ENCODE measurements around the gene ABHD2. TPM values are rescaled to one million over a fixed set of nuclear protein-coding genes. Genes with fewer than 3 reads are reported as not detected.

Gene ABHD2
- 22.6 and 39.0 TPM in 2 replicates for total RNA-seq

GRCh38 chr15:89087830-89088604 is at the start of gene ABHD2:
TSS of gene ABHD2 (plus strand) at chr15:89088456. CDS start at chr15:89116328, 27,872 bp downstream.

DNA sequence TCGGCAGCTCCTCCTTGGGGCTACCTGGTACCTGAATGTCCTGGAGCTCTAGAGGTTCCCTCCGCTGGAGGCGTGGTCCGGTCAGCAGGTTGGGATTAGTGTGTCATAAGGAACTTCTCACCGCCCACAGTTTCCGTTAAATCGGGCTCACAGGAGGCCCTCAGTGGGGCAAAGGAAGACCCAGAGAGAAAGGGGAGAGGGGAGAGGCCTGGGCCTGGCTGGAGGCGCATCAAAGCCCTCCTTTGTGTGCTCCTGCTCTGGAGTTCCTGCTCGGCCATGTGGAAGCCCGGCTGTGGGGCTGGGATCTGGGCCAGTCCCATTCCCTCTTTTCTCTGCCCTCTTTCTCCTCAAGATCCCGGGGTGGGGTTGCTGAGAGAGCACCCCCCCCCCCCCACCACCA is 133.3 kb downstream of the ABHD2 start, which contains the start of gene RLBP1:
Gene RLBP1, minus strand, starts transcription at position 37 of the 400 bp plus-strand sequence. CDS start 2,604 bp downstream, outside the sequence.

DNA sequence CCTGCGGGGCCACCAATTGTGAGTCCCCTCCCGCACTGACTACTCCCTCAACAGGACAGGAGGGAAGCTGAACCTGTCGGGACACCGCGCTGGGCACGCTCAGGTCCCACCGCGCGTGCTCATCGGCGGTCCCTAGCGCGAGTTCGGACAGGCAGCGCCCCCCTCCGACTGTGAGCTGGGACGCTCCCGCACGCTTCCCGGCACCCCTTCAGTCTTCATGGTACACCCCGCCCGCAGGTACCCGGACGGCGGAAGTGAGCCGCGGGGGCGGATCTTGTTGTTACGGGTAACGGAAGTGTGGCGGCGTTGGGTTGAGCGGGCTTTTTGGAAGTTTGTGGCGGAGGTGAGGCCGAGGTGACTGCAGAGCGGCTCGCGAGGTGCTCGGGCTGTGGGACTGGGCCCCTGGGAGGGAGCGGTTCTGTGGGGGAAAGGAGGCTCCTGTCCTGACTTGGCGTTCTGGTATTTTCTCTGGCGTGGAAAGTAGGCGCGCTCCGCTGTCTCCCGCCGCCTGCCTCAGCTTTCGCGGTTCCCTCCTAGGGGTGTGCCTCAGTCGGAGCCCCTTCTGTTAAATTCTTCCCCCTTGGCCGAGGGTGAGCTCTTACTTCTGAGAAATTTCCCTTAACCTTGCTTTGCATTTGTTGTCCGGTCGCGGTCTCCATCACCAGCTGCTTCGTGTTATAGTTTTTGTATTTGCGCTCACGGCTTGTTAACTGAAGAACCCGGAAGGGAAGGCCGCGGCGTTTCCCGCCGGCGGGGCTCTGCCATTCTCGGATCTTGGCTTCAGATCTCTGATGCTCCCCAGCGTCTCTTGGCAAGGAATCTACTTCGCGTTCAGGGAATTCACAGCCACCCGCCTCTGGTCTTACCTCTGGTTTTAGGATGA is 155.7 kb downstream of the ABHD2 start, which contains the start of gene FANCI:
Gene FANCI, plus strand, starts transcription at position 289 of the 883 bp plus-strand sequence. CDS start 3,669 bp downstream, outside the sequence.

Other genes with a start within 250 kb of the ABHD2 start
- gene HAPLN3, start 192.9 kb upstream of the ABHD2 start, total RNA-seq = 1.4 and 3.2 TPM in 2 replicates
- 144 and 208 TPM in 2 replicates for gene MFGE8, start 175.1 kb upstream of the ABHD2 start, total RNA-seq
- not detected in 2 replicates for gene RLBP1, start 133.1 kb downstream of the ABHD2 start, total RNA-seq
- gene FANCI, start 155.5 kb downstream of the ABHD2 start, total RNA-seq = 4.7 and 5.2 TPM in 2 replicates
- 36.9 and 65.7 TPM in 2 replicates for gene POLG, start 246.4 kb downstream of the ABHD2 start, total RNA-seq